HL-60 (cell line): ENCODE data around the gene DHRSX.

ENCODE experiments used
- DNase-seq, 2 experiments: peaks; one replicate each; pipeline ENCODE4 v3.0.0-alpha.2; 2010 to 2020; ENCODE audit warnings: low read depth in 1 of 2, low spot score in 1 of 2
- H3K27ac ChIP-seq: fragments of 250-450 bp; sonication (Bioruptor Pico); replicated peaks from 2 replicates; pipeline ENCODE4 v1.5.1; 2020; ENCODE audit warnings: mild to moderate bottlenecking, moderate library complexity
- H3K27me3 ChIP-seq: fragments of 250-450 bp; sonication (Bioruptor Pico); 2 replicates; pipeline ENCODE4 v1.5.1; 2021; ENCODE audit warnings: mild to moderate bottlenecking, moderate library complexity; ENCODE audit not compliant: insufficient read depth, poor library complexity, severe bottlenecking
- H3K4me3 ChIP-seq: replicated peaks from 2 replicates; pipeline ENCODE4 v1.5.1; 2011; ENCODE audit warnings: mild to moderate bottlenecking, control low read depth, low read length; ENCODE audit not compliant: insufficient read depth
- GABPA ChIP-seq: IDR thresholded peaks from 2 replicates; pipeline ENCODE4 v1.6.1; 2012; ENCODE audit warnings: low read depth
- POLR2AphosphoS5 ChIP-seq: IDR thresholded peaks from 2 replicates; pipeline ENCODE4 v1.6.1; 2012; ENCODE audit warnings: low read depth
- REST ChIP-seq: IDR thresholded peaks from 2 replicates; pipeline ENCODE4 v1.6.1; 2012; ENCODE audit warnings: low read depth; ENCODE audit not compliant: insufficient replicate concordance
- SPI1 ChIP-seq: IDR thresholded peaks from 2 replicates; pipeline ENCODE4 v1.6.1; 2012; ENCODE audit warnings: low read depth, mild to moderate bottlenecking, borderline replicate concordance
- TF ChIP-seq, protein P1 (sequence below): IDR thresholded peaks from one replicate; pipeline ENCODE4 v1.5.1; 2011; ENCODE audit warnings: low read length, control low read depth, inconsistent platforms; ENCODE audit not compliant: insufficient read depth

DHRSX gene

GRCh38 chrX:2348211-2348610 lies 152.6 kb downstream of the DHRSX start:
- Histone ChIP-seq H3K27me3 (no peaks in the 10 kb centered on the region), H3K27ac (no peak overlapping the region), H3K4me3 (no peak overlapping the region)
- DNase-seq: no peak
- TF ChIP-seq SPI1 (no peak), REST (no peak), POLR2AphosphoS5 (no peak), GABPA (no peak)
- TF ChIP-seq, protein P1, sequence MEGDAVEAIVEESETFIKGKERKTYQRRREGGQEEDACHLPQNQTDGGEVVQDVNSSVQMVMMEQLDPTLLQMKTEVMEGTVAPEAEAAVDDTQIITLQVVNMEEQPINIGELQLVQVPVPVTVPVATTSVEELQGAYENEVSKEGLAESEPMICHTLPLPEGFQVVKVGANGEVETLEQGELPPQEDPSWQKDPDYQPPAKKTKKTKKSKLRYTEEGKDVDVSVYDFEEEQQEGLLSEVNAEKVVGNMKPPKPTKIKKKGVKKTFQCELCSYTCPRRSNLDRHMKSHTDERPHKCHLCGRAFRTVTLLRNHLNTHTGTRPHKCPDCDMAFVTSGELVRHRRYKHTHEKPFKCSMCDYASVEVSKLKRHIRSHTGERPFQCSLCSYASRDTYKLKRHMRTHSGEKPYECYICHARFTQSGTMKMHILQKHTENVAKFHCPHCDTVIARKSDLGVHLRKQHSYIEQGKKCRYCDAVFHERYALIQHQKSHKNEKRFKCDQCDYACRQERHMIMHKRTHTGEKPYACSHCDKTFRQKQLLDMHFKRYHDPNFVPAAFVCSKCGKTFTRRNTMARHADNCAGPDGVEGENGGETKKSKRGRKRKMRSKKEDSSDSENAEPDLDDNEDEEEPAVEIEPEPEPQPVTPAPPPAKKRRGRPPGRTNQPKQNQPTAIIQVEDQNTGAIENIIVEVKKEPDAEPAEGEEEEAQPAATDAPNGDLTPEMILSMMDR: no peak

DNA sequence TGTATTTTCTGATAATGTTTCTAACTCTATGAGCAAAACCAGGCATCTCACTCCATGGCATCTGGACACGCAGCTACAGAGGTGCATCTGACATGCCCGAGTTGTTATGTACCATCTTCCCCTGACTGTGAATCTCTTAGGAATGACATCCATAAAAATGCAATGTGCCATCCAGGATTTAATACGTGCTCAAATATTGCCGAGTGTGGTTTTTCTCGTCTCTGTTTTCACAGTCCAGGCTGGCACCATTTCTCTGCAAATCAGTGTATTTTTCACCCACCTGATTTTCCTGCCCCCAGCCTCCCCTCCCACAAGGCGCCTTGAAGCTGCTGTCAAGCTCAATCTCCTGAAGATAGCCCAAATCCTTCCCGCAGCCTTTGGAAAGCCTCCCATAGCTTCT lies 154.6 kb downstream of the DHRSX start:
- no peaks in the 10 kb centered on the region for H3K27me3 ChIP-seq
- DNase-seq: no peak
- TF ChIP-seq REST: no peak
- TF ChIP-seq, protein P1: no peak
- no peak for TF ChIP-seq SPI1
- no peak for TF ChIP-seq POLR2AphosphoS5
- TF ChIP-seq GABPA: no peak
- no peak overlapping the region for H3K27ac ChIP-seq
- H3K4me3 ChIP-seq: no peak overlapping the region

DNA sequence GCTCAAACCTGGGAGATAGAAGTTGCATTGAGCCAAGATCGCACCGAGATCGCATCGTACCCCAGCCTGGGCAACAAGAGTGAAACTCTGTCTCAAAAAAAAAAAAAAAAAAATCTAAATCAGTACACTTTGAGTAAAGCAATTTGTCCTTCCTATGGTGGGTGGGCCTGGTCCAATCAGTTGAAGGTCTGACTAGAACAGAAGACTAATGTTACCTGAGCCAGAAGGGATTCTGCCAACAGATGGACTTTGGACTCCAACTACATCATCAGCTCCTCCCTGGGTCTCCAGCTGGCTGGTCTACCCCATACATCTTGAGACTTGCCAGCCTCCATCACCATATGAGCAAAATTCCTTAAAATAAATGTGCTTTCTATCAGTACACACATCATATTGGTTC lies 155.2 kb downstream of the DHRSX start:
- DNase-seq: no peak
- H3K27me3 ChIP-seq: no peaks in the 10 kb centered on the region
- no peak overlapping the region for H3K4me3 ChIP-seq
- H3K27ac ChIP-seq: no peak overlapping the region
- no peak for TF ChIP-seq REST
- no peak for TF ChIP-seq GABPA
- TF ChIP-seq, protein P1: no peak
- TF ChIP-seq POLR2AphosphoS5: no peak
- TF ChIP-seq SPI1: no peak
